Peyer's patch (tissue), 4 donors: ENCODE data around the gene ADAT3.

Experiments
- POLR2A ChIP-seq, 2 donors: fragments of 450-650 bp; IDR thresholded peaks; one replicate each; pipeline ENCODE4 v1.5.1; 2017; ENCODE audit warnings: antibody characterized with exemption in 2 of 2, mild to moderate bottlenecking in 2 of 2, moderate library complexity in 2 of 2
- TF ChIP-seq, protein P1 (sequence below), 6 experiments: fragments of 450-650 bp in 4 of 6; fragments of 200-600 bp in 2 of 6; sonication (generic) in 1 of 6; IDR thresholded peaks; one replicate each; pipeline ENCODE4 v1.5.1; 2017 to 2019; ENCODE audit warnings: antibody characterized with exemption in 6 of 6, mild to moderate bottlenecking in 3 of 6, moderate library complexity in 1 of 6

DNA sequence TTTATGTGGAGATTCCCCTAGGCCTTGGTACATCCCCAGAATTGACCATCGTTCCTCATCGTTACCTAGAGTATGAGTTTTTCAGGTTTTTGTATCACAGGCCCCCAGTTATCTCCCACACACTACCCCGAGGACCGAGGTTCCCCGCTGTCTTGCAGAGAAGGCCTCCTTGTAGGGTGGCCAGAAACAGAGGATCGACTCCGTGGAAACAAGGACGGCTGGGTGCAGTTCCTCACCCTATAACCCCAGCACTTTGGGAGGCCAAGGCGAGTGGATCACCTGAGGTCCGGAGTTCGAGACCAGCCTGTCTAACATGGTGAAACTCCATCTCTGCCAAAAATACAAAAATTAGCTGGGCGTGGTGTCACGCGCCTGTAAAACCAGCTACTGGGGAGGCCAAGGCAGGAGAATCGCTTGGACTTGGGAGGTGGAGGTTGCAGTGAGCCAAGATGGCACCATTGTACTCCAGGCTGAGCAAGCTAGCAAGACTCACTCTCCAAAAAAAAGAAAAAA is 720 bp downstream of the ADAT3 start:
- TF ChIP-seq POLR2A (IDR thresholded peaks at IDR 0.05) = no peak
- TF ChIP-seq, protein P1, sequence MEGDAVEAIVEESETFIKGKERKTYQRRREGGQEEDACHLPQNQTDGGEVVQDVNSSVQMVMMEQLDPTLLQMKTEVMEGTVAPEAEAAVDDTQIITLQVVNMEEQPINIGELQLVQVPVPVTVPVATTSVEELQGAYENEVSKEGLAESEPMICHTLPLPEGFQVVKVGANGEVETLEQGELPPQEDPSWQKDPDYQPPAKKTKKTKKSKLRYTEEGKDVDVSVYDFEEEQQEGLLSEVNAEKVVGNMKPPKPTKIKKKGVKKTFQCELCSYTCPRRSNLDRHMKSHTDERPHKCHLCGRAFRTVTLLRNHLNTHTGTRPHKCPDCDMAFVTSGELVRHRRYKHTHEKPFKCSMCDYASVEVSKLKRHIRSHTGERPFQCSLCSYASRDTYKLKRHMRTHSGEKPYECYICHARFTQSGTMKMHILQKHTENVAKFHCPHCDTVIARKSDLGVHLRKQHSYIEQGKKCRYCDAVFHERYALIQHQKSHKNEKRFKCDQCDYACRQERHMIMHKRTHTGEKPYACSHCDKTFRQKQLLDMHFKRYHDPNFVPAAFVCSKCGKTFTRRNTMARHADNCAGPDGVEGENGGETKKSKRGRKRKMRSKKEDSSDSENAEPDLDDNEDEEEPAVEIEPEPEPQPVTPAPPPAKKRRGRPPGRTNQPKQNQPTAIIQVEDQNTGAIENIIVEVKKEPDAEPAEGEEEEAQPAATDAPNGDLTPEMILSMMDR (IDR thresholded peaks at IDR 0.05) = no peak
